GM20000 (cell line): Measurements from ENCODE around the gene GFOD2.

ENCODE experiments used
- DNase-seq: peaks from one replicate; pipeline ENCODE4 v3.0.0; 2012; ENCODE audit warnings: low spot score
- TF ChIP-seq, protein P1 (sequence below): IDR thresholded peaks from 2 replicates; pipeline ENCODE4 v1.5.1; 2012; ENCODE audit warnings: mild to moderate bottlenecking, control low read depth; ENCODE audit errors: extremely low read depth, missing control alignments

Gene GFOD2

GRCh38 chr16:67666032-67666551 is 53.0 kb downstream of the GFOD2 start:
- peak; percentile 51 for DNase-seq
- TF ChIP-seq, protein P1, sequence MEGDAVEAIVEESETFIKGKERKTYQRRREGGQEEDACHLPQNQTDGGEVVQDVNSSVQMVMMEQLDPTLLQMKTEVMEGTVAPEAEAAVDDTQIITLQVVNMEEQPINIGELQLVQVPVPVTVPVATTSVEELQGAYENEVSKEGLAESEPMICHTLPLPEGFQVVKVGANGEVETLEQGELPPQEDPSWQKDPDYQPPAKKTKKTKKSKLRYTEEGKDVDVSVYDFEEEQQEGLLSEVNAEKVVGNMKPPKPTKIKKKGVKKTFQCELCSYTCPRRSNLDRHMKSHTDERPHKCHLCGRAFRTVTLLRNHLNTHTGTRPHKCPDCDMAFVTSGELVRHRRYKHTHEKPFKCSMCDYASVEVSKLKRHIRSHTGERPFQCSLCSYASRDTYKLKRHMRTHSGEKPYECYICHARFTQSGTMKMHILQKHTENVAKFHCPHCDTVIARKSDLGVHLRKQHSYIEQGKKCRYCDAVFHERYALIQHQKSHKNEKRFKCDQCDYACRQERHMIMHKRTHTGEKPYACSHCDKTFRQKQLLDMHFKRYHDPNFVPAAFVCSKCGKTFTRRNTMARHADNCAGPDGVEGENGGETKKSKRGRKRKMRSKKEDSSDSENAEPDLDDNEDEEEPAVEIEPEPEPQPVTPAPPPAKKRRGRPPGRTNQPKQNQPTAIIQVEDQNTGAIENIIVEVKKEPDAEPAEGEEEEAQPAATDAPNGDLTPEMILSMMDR, result no peak

DNA sequence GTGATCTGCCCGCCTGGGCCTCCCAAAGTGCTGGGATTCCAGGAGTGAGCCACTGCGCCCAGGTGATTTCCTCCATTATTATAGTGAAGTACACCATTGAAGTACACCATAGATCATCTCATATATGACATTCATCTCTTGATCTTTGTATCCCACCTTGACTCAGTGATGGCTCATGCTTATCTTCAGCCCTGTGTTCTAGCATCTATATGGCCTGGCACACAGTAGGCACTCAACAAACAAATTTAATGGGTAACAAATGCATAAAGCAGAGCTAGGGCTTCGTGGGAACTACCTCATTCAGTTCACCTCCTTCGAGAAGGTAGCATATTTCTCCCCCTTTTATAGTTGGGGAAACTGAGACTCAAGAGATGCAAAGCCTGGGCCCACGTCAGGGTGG is 53.5 kb downstream of the GFOD2 start:
- DNase-seq, result no peak
- TF ChIP-seq, protein P1, result no peak

- DNase-seq, result no peak
- TF ChIP-seq, protein P1, result no peak
These were observed 54.2 kb downstream of the GFOD2 start for GRCh38 chr16:67664871-67665270.

DNA sequence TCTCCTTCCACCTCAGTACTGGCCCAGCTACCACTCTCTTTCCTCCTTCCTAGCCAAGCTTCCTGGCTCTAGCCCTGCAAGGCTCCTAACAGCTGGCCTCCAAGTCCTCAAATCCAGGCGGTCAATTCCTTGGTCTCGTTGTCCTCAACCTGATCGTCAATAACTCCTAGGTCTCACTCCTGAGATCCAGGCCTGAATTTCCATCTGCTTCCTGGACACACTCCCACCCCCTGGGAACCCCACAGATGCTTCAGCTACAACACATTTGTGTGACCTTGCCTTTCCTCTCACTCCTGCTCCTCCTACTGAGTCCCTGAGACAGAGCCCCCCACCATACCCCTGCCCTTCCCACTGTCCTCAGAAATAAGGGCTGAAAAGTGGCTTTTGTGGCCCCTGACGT is 54.9 kb downstream of the GFOD2 start:
- TF ChIP-seq, protein P1, result no peak
- DNase-seq, result no peak

DNA sequence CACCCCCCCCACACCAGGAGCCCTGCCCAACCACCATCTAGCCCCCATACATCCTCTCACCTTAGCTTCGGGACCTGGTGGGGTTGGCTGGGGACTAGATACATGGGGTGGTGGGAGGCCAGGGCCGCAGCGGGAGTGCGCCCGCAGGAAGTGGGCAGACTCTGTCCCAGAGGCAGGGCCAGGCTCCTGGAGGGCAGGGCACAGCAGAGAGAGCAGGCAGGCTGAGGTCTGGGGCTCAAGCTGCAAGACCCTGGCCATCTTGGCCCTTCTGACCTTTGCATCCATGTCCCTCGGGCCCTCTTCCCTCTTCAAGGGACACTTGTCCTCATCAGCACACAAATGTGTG is 55.3 kb downstream of the GFOD2 start:
- TF ChIP-seq, protein P1, result no peak
- DNase-seq, result no peak

- DNase-seq, result no peak
- TF ChIP-seq, protein P1, result no peak
These were observed 55.8 kb downstream of the GFOD2 start for GRCh38 chr16:67663151-67663876.

GRCh38 chr16:67662653-67663010 is 56.5 kb downstream of the GFOD2 start:
- TF ChIP-seq, protein P1, result no peak
- DNase-seq, result no peak
